Tibial artery (tissue), 4 donors: ENCODE measurements around the gene LAMA1.

Source experiments
- DNase-seq, 2 donors: peaks; one replicate each; pipeline ENCODE4 v3.0.0-alpha.2; 2019
- H3K27ac ChIP-seq, 2 donors: fragments of 200-600 bp; sonication (generic) in 1 of 2; 1 replicate in 1 of 2; 2 replicates in 1 of 2; pipeline ENCODE4 v1.5.1; 2018 to 2019; ENCODE audit warnings: mild to moderate bottlenecking in 1 of 2
- H3K27me3 ChIP-seq, 2 donors: fragments of 200-600 bp; sonication (generic) in 1 of 2; one replicate each; pipeline versions ENCODE4 v1.5.1 to v1.6.0; 2016 to 2019
- H3K36me3 ChIP-seq, 3 donors: fragments of 200-600 bp; sonication (generic) in 2 of 3; one replicate each; pipeline ENCODE4 v1.5.1; 2016 to 2019; ENCODE audit warnings: mild to moderate bottlenecking in 2 of 3
- H3K4me1 ChIP-seq, 4 donors: fragments of 200-600 bp; sonication (generic) in 2 of 4; 1 replicate in 3 of 4; 2 replicates in 1 of 4; pipeline ENCODE4 v1.5.1; 2016 to 2019
- H3K4me3 ChIP-seq, 2 donors: fragments of 200-600 bp; sonication (generic) in 1 of 2; 1 replicate in 1 of 2; 2 replicates in 1 of 2; pipeline ENCODE4 v1.5.1; 2018 to 2019; ENCODE audit warnings: mild to moderate bottlenecking in 2 of 2
- H3K9me3 ChIP-seq, 3 donors: fragments of 200-600 bp; sonication (generic) in 1 of 3; one replicate each; pipeline ENCODE4 v1.5.1; 2016 to 2019
- CTCF ChIP-seq, 2 experiments: fragments of 200-600 bp in 1 of 2; fragments of 450-650 bp in 1 of 2; IDR thresholded peaks; one replicate each; pipeline ENCODE4 v1.5.1; 2017 to 2019; ENCODE audit warnings: antibody characterized with exemption in 2 of 2, mild to moderate bottlenecking in 1 of 2, moderate library complexity in 1 of 2
- intact Hi-C: fragments of 100-400 bp; cut with DNase I; formaldehyde crosslinking; loops from one replicate; pipeline ENCODE4 v1.15.0; 2023; ENCODE audit warnings: low total_unique reads

Gene LAMA1

GRCh38 chr18:6954501-6954900 lies 163.1 kb downstream of the LAMA1 start:
- Histone ChIP-seq H3K27ac (no peak overlapping the region), H3K4me3 (no peak overlapping the region), H3K27me3 (no peaks in the 10 kb centered on the region), H3K4me1 (no peaks in the 10 kb centered on the region), H3K9me3 (no peaks in the 10 kb centered on the region), H3K36me3 (peaks cover 0 to 4% (median 0%) of the 10 kb centered on the region in 3 donors)
- no peak for TF ChIP-seq CTCF (IDR thresholded peaks at IDR 0.05)
- no peak for DNase-seq
- intact Hi-C loops, result no loop called here

GRCh38 chr18:6951336-6952090 lies 166.1 kb downstream of the LAMA1 start:
- no peak overlapping the region for H3K27ac ChIP-seq
- no peaks in the 10 kb centered on the region for H3K9me3 ChIP-seq
- H3K4me1 ChIP-seq, result no peaks in the 10 kb centered on the region
- peaks cover 0 to 3% (median 0%) of the 10 kb centered on the region in 3 donors for H3K36me3 ChIP-seq
- no peak for DNase-seq
- H3K4me3 ChIP-seq, result no peak overlapping the region
- no peak for TF ChIP-seq CTCF (IDR thresholded peaks at IDR 0.05)
- no peaks in the 10 kb centered on the region for H3K27me3 ChIP-seq
- intact Hi-C loops, result no loop called here

GRCh38 chr18:6950641-6951040 lies 167.0 kb downstream of the LAMA1 start:
- no peaks in the 10 kb centered on the region for H3K4me1 ChIP-seq
- DNase-seq, result no peak
- intact Hi-C loops, result no loop called here

GRCh38 chr18:6949800-6950586 lies 167.6 kb downstream of the LAMA1 start:
- Histone ChIP-seq H3K36me3 (no peaks in the 10 kb centered on the region), H3K4me1 (no peaks in the 10 kb centered on the region), H3K27me3 (no peaks in the 10 kb centered on the region), H3K27ac (no peak overlapping the region), H3K4me3 (no peak overlapping the region), H3K9me3 (no peaks in the 10 kb centered on the region)
- intact Hi-C loops, result no loop called here
- no peak for DNase-seq
- no peak for TF ChIP-seq CTCF (IDR thresholded peaks at IDR 0.05)

More at GRCh38 chr18:6950641-6951040, 167.0 kb downstream of the LAMA1 start:
- no peak for TF ChIP-seq CTCF (IDR thresholded peaks at IDR 0.05)
- Histone ChIP-seq H3K27me3 (no peaks in the 10 kb centered on the region), H3K27ac (no peak overlapping the region), H3K9me3 (no peaks in the 10 kb centered on the region), H3K36me3 (no peaks in the 10 kb centered on the region), H3K4me3 (no peak overlapping the region)

GRCh38 chr18:6948281-6949055 lies 169.1 kb downstream of the LAMA1 start:
- intact Hi-C loops, result no loop called here
- no peak for TF ChIP-seq CTCF (IDR thresholded peaks at IDR 0.05)
- Histone ChIP-seq H3K4me3 (no peak overlapping the region), H3K27me3 (no peaks in the 10 kb centered on the region), H3K36me3 (no peaks in the 10 kb centered on the region), H3K9me3 (no peaks in the 10 kb centered on the region), H3K4me1 (no peaks in the 10 kb centered on the region), H3K27ac (no peak overlapping the region)
- no peak for DNase-seq
